ENCODE data around the gene LRP2.
A peak's percentile ranks its signal among the peaks of the same experiment; 100 is the strongest.

LRP2 gene

GRCh38 chr2:169247211-169247610 is 115.1 kb downstream of the LRP2 start:
- Histone ChIP-seq H3K23ac (ENCODE audit: low read length in 2 of 2) (no peak overlapping the region), H3K9me3 (ENCODE audit: control insufficient read depth, low read length) (no peaks in the 10 kb centered on the region), H3K27me3 (ENCODE audit: control insufficient read depth in 1 of 2, insufficient read depth in 1 of 2, low read length in 2 of 2) (no peaks in the 10 kb centered on the region), H3K27ac (ENCODE audit: low read length, poor library complexity, severe bottlenecking) (no peak overlapping the region), H3K9ac (ENCODE audit: low read length) (no peak overlapping the region), H2BK12ac (ENCODE audit: low read length in 2 of 2) (no peak overlapping the region), H3K36me3 (ENCODE audit: control insufficient read depth in 1 of 2, insufficient read depth in 2 of 2, low read depth in 1 of 2, low read length in 2 of 2) (no peaks in the 10 kb centered on the region), H3K18ac (ENCODE audit: low read depth in 1 of 2, low read length in 2 of 2) (no peak overlapping the region), H2BK120ac (ENCODE audit: low read depth, low read length) (no peak overlapping the region), H3K14ac (ENCODE audit: low read length in 2 of 2) (no peak overlapping the region), H2BK5ac (ENCODE audit: low read depth, low read length, poor library complexity, severe bottlenecking) (no peak overlapping the region), H3K79me1 (replicated peaks; ENCODE audit: low read length, poor library complexity, severe bottlenecking) (no peaks in the 10 kb centered on the region), H3K4me3 (ENCODE audit: insufficient read depth in 1 of 2, low read depth in 1 of 2, low read length in 2 of 2) (no peak overlapping the region), H3K4me1 (ENCODE audit: control insufficient read depth, insufficient read depth, low read depth, low read length) (no peaks in the 10 kb centered on the region), H2AK5ac (ENCODE audit: low read length, severe bottlenecking) (no peak overlapping the region), H2BK15ac (ENCODE audit: low read depth, poor library complexity, severe bottlenecking) (no peak overlapping the region), H3K4me2 (ENCODE audit: low read length, poor library complexity, severe bottlenecking) (no peak overlapping the region), H4K91ac (ENCODE audit: low read length) (no peak overlapping the region), H4K8ac (ENCODE audit: low read length) (no peak overlapping the region), H2AFZ (ENCODE audit: low read depth, low read length) (no peak overlapping the region), H3K4ac (ENCODE audit: low read depth in 1 of 2, low read length in 2 of 2) (no peak overlapping the region)
- DNase-seq, result no peak
- WGBS, result 86% methylated on average over 3 of the region's 4 CpGs

GRCh38 chr2:169240405-169240804 is 121.9 kb downstream of the LRP2 start:
- Histone ChIP-seq H3K4me3 (ENCODE audit: insufficient read depth in 1 of 2, low read depth in 1 of 2, low read length in 2 of 2) (no peak overlapping the region), H4K8ac (ENCODE audit: low read length) (no peak overlapping the region), H3K27ac (ENCODE audit: low read length, poor library complexity, severe bottlenecking) (no peak overlapping the region), H2AK5ac (ENCODE audit: low read length, severe bottlenecking) (no peak overlapping the region), H2AFZ (ENCODE audit: low read depth, low read length) (no peak overlapping the region), H3K4me1 (ENCODE audit: control insufficient read depth, insufficient read depth, low read depth, low read length) (no peaks in the 10 kb centered on the region), H3K9ac (ENCODE audit: low read length) (no peak overlapping the region), H3K4ac (ENCODE audit: low read depth in 1 of 2, low read length in 2 of 2) (no peak overlapping the region), H2BK5ac (ENCODE audit: low read depth, low read length, poor library complexity, severe bottlenecking) (no peak overlapping the region), H3K4me2 (ENCODE audit: low read length, poor library complexity, severe bottlenecking) (no peak overlapping the region), H2BK120ac (ENCODE audit: low read depth, low read length) (no peak overlapping the region), H3K23ac (ENCODE audit: low read length in 2 of 2) (no peak overlapping the region), H3K79me1 (replicated peaks; ENCODE audit: low read length, poor library complexity, severe bottlenecking) (no peaks in the 10 kb centered on the region), H3K36me3 (ENCODE audit: control insufficient read depth in 1 of 2, insufficient read depth in 2 of 2, low read depth in 1 of 2, low read length in 2 of 2) (no peaks in the 10 kb centered on the region), H2BK15ac (ENCODE audit: low read depth, poor library complexity, severe bottlenecking) (no peak overlapping the region), H3K14ac (ENCODE audit: low read length in 2 of 2) (no peak overlapping the region), H3K27me3 (ENCODE audit: control insufficient read depth in 1 of 2, insufficient read depth in 1 of 2, low read length in 2 of 2) (no peaks in the 10 kb centered on the region), H3K18ac (ENCODE audit: low read depth in 1 of 2, low read length in 2 of 2) (no peak overlapping the region), H3K9me3 (ENCODE audit: control insufficient read depth, low read length) (no peaks in the 10 kb centered on the region), H4K91ac (ENCODE audit: low read length) (no peak overlapping the region), H2BK12ac (ENCODE audit: low read length in 2 of 2) (no peak overlapping the region)
- WGBS, result no CpG with 5 or more reads among the region's 1 CpG
- no peak for DNase-seq

- no peak overlapping the region for H3K4ac ChIP-seq (ENCODE audit: low read depth in 1 of 2, low read length in 2 of 2)
- H4K91ac ChIP-seq (ENCODE audit: low read length), result no peak overlapping the region
- no peak overlapping the region for H3K14ac ChIP-seq (ENCODE audit: low read length in 2 of 2)
- no peak overlapping the region for H3K4me2 ChIP-seq (ENCODE audit: low read length, poor library complexity, severe bottlenecking)
- no peak overlapping the region for H2BK120ac ChIP-seq (ENCODE audit: low read depth, low read length)
- no peak overlapping the region for H2AK5ac ChIP-seq (ENCODE audit: low read length, severe bottlenecking)
- H3K18ac ChIP-seq (ENCODE audit: low read depth in 1 of 2, low read length in 2 of 2), result no peak overlapping the region
- no peak overlapping the region for H3K27ac ChIP-seq (ENCODE audit: low read length, poor library complexity, severe bottlenecking)
- no peak overlapping the region for H2BK12ac ChIP-seq (ENCODE audit: low read length in 2 of 2)
- H3K9ac ChIP-seq (ENCODE audit: low read length), result no peak overlapping the region
- no peak overlapping the region for H4K8ac ChIP-seq (ENCODE audit: low read length)
- DNase-seq, result peak; percentile 14
- no peaks in the 10 kb centered on the region for H3K9me3 ChIP-seq (ENCODE audit: control insufficient read depth, low read length)
- H3K4me1 ChIP-seq (ENCODE audit: control insufficient read depth, insufficient read depth, low read depth, low read length), result no peaks in the 10 kb centered on the region
- H3K4me3 ChIP-seq (ENCODE audit: insufficient read depth in 1 of 2, low read depth in 1 of 2, low read length in 2 of 2), result no peak overlapping the region
- WGBS, result 81% methylated on average over 5 of the region's 6 CpGs
- H3K36me3 ChIP-seq (ENCODE audit: control insufficient read depth in 1 of 2, insufficient read depth in 2 of 2, low read depth in 1 of 2, low read length in 2 of 2), result no peaks in the 10 kb centered on the region
- no peak overlapping the region for H2AFZ ChIP-seq (ENCODE audit: low read depth, low read length)
- H3K23ac ChIP-seq (ENCODE audit: low read length in 2 of 2), result no peak overlapping the region
- no peaks in the 10 kb centered on the region for H3K79me1 ChIP-seq (replicated peaks; ENCODE audit: low read length, poor library complexity, severe bottlenecking)
- H3K27me3 ChIP-seq (ENCODE audit: control insufficient read depth in 1 of 2, insufficient read depth in 1 of 2, low read length in 2 of 2), result no peaks in the 10 kb centered on the region
- H2BK5ac ChIP-seq (ENCODE audit: low read depth, low read length, poor library complexity, severe bottlenecking), result no peak overlapping the region
- no peak overlapping the region for H2BK15ac ChIP-seq (ENCODE audit: low read depth, poor library complexity, severe bottlenecking)
Measured at GRCh38 chr2:169237939-169238338, 124.4 kb downstream of the LRP2 start.

- Histone ChIP-seq H3K14ac (ENCODE audit: low read length in 2 of 2) (no peak overlapping the region), H3K4ac (ENCODE audit: low read depth in 1 of 2, low read length in 2 of 2) (no peak overlapping the region), H3K27me3 (ENCODE audit: control insufficient read depth in 1 of 2, insufficient read depth in 1 of 2, low read length in 2 of 2) (no peaks in the 10 kb centered on the region), H3K23ac (ENCODE audit: low read length in 2 of 2) (no peak overlapping the region), H2BK12ac (ENCODE audit: low read length in 2 of 2) (no peak overlapping the region), H2BK15ac (ENCODE audit: low read depth, poor library complexity, severe bottlenecking) (no peak overlapping the region), H2BK5ac (ENCODE audit: low read depth, low read length, poor library complexity, severe bottlenecking) (no peak overlapping the region), H3K79me1 (replicated peaks; ENCODE audit: low read length, poor library complexity, severe bottlenecking) (no peaks in the 10 kb centered on the region), H4K91ac (ENCODE audit: low read length) (no peak overlapping the region), H3K27ac (ENCODE audit: low read length, poor library complexity, severe bottlenecking) (no peak overlapping the region), H3K4me2 (ENCODE audit: low read length, poor library complexity, severe bottlenecking) (no peak overlapping the region), H3K36me3 (ENCODE audit: control insufficient read depth in 1 of 2, insufficient read depth in 2 of 2, low read depth in 1 of 2, low read length in 2 of 2) (no peaks in the 10 kb centered on the region), H3K4me1 (ENCODE audit: control insufficient read depth, insufficient read depth, low read depth, low read length) (no peaks in the 10 kb centered on the region), H3K9ac (ENCODE audit: low read length) (no peak overlapping the region), H2AK5ac (ENCODE audit: low read length, severe bottlenecking) (no peak overlapping the region), H3K4me3 (ENCODE audit: insufficient read depth in 1 of 2, low read depth in 1 of 2, low read length in 2 of 2) (no peak overlapping the region), H2AFZ (ENCODE audit: low read depth, low read length) (no peak overlapping the region), H2BK120ac (ENCODE audit: low read depth, low read length) (no peak overlapping the region), H4K8ac (ENCODE audit: low read length) (no peak overlapping the region), H3K18ac (ENCODE audit: low read depth in 1 of 2, low read length in 2 of 2) (no peak overlapping the region), H3K9me3 (ENCODE audit: control insufficient read depth, low read length) (no peaks in the 10 kb centered on the region)
- DNase-seq, result peak; percentile 54
- no CpG with 5 or more reads among the region's 2 CpGs for WGBS
Measured at GRCh38 chr2:169237286-169237685, 125.0 kb downstream of the LRP2 start.
